BLaER1 (cell line): ENCODE measurements around the gene GMDS.

Source experiments
- H3K27ac ChIP-seq: shearing (Covaris generic); formaldehyde crosslinking; 2 replicates; pipeline ENCODE4 v1.8.1; 2022
- H3K27me3 ChIP-seq: shearing (Covaris generic); formaldehyde crosslinking; 2 replicates; pipeline ENCODE4 v1.8.1; 2022
- H3K36me3 ChIP-seq: shearing (Covaris generic); formaldehyde crosslinking; 2 replicates; pipeline ENCODE4 v1.8.1; 2022
- H3K4me1 ChIP-seq: shearing (Covaris generic); formaldehyde crosslinking; 2 replicates; pipeline ENCODE4 v1.8.1; 2022
- H3K4me2 ChIP-seq: shearing (Covaris generic); formaldehyde crosslinking; 2 replicates; pipeline ENCODE4 v1.8.1; 2022
- H3K4me3 ChIP-seq: shearing (Covaris generic); formaldehyde crosslinking; 2 replicates; pipeline ENCODE4 v1.8.1; 2022
- H3K9ac ChIP-seq: shearing (Covaris generic); formaldehyde crosslinking; 2 replicates; pipeline ENCODE4 v1.8.1; 2022
- H3K9me3 ChIP-seq: shearing (Covaris generic); formaldehyde crosslinking; 2 replicates; pipeline ENCODE4 v1.8.1; 2022
- H4K20me1 ChIP-seq: shearing (Covaris generic); formaldehyde crosslinking; 2 replicates; pipeline ENCODE4 v1.8.1; 2022
- Cebpa-rat ChIP-seq: shearing (Covaris generic); IDR thresholded peaks from 2 replicates; pipeline ENCODE4 v1.8.1; 2022

The GMDS gene

GRCh38 chr6:1709234-1709641, 536.2 kb downstream of the GMDS start:
- no peak overlapping the region for H3K27ac ChIP-seq
- TF ChIP-seq Cebpa-rat, result no peak

GRCh38 chr6:1708820-1709219, 536.6 kb downstream of the GMDS start:
- no peak overlapping the region for H3K9ac ChIP-seq
- no peaks in the 10 kb centered on the region for H4K20me1 ChIP-seq
- H3K9me3 ChIP-seq, result no peaks in the 10 kb centered on the region
- H3K4me2 ChIP-seq, result no peak overlapping the region
- TF ChIP-seq Cebpa-rat, result no peak
- H3K4me1 ChIP-seq, result no peaks in the 10 kb centered on the region
- no peaks in the 10 kb centered on the region for H3K36me3 ChIP-seq
- no peaks in the 10 kb centered on the region for H3K27me3 ChIP-seq
- H3K4me3 ChIP-seq, result no peak overlapping the region
- H3K27ac ChIP-seq, result no peak overlapping the region

More at GRCh38 chr6:1709234-1709641, 536.2 kb downstream of the GMDS start:
- H3K4me1 ChIP-seq, result no peaks in the 10 kb centered on the region
- H3K4me3 ChIP-seq, result no peak overlapping the region
- H4K20me1 ChIP-seq, result no peaks in the 10 kb centered on the region
- H3K9me3 ChIP-seq, result no peaks in the 10 kb centered on the region
- H3K36me3 ChIP-seq, result no peaks in the 10 kb centered on the region
- H3K4me2 ChIP-seq, result no peak overlapping the region
- H3K27me3 ChIP-seq, result no peaks in the 10 kb centered on the region
- no peak overlapping the region for H3K9ac ChIP-seq

DNA sequence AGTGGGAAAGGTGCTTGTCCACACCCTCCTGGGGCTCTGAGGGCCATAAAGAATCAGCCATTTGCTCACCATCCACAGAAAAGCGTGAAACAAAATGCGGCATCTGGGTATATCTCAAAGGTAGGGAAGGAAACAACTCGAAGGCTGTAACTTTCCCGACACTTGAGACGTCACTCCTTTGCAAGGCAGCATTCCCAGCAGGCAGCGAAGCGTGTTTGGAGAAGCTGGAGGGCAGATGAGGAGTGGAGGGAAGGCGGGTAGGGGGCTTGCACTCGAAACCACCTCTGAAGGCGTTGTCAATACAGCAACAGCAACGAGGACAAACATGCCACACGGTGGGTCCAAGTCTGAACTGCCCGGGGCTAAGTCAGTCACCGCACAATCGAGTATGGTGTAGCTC, 537.3 kb downstream of the GMDS start:
- Histone ChIP-seq H4K20me1 (no peaks in the 10 kb centered on the region), H3K9ac (no peak overlapping the region), H3K27ac (no peak overlapping the region), H3K36me3 (no peaks in the 10 kb centered on the region), H3K4me3 (no peak overlapping the region), H3K4me1 (no peaks in the 10 kb centered on the region), H3K4me2 (no peak overlapping the region), H3K9me3 (no peaks in the 10 kb centered on the region), H3K27me3 (no peaks in the 10 kb centered on the region)
- no peak for TF ChIP-seq Cebpa-rat

DNA sequence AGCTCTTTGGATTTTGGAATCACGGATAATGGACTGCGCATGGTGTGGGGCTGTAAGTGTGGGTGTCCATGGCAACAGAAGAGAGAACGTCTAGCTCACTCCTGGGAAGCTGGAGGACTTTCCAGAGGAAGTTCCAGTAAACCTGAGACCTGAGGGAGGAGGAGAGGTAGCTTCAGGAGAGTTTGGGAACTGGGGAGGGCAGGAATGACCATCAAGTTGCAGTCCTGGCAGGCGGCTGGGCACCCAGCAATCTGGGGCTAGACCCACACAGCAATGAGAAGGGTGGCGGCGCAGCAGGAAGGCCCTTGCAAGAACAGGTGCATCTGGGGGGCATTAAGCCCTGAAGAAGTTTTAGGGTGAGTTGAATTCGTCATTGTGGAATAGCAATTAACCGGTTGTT, 539.8 kb downstream of the GMDS start:
- Histone ChIP-seq H3K4me1 (no peaks in the 10 kb centered on the region), H3K4me2 (no peak overlapping the region), H4K20me1 (no peaks in the 10 kb centered on the region), H3K9ac (no peak overlapping the region), H3K27me3 (no peaks in the 10 kb centered on the region), H3K9me3 (no peaks in the 10 kb centered on the region), H3K27ac (no peak overlapping the region), H3K36me3 (no peaks in the 10 kb centered on the region), H3K4me3 (no peak overlapping the region)
- no peak for TF ChIP-seq Cebpa-rat

DNA sequence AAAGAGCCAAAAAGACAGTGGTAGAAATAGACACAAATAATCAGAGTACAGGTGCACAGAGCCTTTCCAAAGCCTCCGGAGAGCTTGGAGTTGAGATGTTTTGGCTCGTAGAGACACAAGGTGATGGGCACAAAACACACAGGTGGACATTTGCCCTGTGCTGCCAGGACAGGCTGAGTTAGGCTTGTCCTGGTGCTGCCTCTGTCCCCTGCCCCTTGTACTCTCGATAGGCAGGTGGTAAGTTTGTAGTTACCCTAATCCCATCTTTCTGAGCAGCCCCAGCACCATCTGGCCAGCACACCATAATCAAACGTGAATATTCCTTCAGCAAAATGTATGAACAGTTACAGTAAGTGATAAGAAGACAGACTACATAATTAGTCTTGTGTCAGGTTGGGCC, 540.2 kb downstream of the GMDS start:
- no peak for TF ChIP-seq Cebpa-rat
- Histone ChIP-seq H3K36me3 (no peaks in the 10 kb centered on the region), H3K27me3 (no peaks in the 10 kb centered on the region)

GRCh38 chr6:1704711-1705110, 540.7 kb downstream of the GMDS start:
- Histone ChIP-seq H3K4me3 (no peak overlapping the region), H4K20me1 (no peaks in the 10 kb centered on the region), H3K9me3 (no peaks in the 10 kb centered on the region), H3K36me3 (no peaks in the 10 kb centered on the region), H3K4me1 (no peaks in the 10 kb centered on the region), H3K27me3 (no peaks in the 10 kb centered on the region), H3K9ac (no peak overlapping the region), H3K27ac (no peak overlapping the region), H3K4me2 (no peak overlapping the region)
- TF ChIP-seq Cebpa-rat, result no peak

More for the DNA sequence above, 540.2 kb downstream of the GMDS start:
- Histone ChIP-seq H3K9me3 (no peaks in the 10 kb centered on the region), H4K20me1 (no peaks in the 10 kb centered on the region), H3K4me3 (no peak overlapping the region), H3K4me2 (no peak overlapping the region), H3K4me1 (no peaks in the 10 kb centered on the region), H3K9ac (no peak overlapping the region), H3K27ac (no peak overlapping the region)

DNA sequence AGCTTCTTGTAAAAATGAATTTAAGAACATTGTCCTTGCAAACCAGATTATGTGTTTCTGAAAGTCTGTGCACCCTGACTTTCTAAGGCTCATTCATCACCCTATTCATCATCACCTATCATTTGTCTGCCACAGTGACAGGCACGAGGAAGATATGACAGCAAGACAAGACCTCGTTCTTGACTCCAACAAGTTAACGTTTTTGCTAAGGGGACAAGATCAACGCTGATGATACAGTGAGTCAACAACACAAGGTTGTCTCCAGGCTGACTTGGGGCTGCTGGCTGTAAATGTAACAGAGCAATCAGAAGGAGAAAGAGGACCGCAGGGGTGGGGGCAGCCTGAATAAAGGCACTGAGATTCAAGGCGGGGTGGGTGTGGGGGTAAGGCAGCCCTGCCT, 541.5 kb downstream of the GMDS start:
- Histone ChIP-seq H3K4me3 (no peak overlapping the region), H3K27me3 (no peaks in the 10 kb centered on the region), H3K27ac (no peak overlapping the region), H4K20me1 (no peaks in the 10 kb centered on the region), H3K4me1 (peaks cover 5% of the 10 kb centered on the region), H3K4me2 (no peak overlapping the region), H3K36me3 (no peaks in the 10 kb centered on the region), H3K9me3 (no peaks in the 10 kb centered on the region), H3K9ac (no peak overlapping the region)
- no peak for TF ChIP-seq Cebpa-rat

DNA sequence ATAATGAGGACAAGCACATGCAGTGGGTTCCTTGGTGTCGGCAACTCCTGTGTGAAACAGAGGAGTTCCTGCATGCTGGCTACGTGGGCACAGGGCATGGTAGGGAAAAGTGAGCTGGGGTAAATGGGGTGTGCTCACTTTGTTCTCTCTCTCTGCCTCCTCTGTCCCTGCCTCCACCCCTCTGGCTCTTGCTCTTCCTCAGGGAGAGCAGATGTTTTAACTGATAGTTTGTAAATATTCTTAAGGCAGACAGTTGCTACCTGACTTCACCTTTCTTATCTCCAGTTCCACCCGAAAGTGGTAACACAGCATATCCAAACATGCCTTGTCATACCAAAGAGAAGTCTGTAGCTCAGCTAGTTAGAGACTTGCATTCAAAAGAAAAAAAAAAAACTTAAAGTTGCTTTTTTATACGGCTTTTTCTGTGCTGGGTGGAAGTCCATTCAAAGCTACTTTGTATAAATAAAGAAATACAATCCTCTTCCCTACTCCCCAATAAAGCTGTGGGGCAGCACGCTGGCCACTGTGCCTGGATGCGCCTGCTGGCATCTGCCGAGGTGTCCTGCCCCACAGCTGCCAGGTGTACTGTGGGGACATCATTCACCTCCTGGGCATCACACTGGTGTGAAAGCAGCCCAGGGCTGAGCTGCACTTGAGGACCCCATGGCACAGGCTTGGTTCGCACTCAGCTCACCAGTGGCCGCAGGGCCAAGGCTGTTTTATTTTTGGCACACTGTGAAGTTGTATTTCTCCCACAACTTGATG, 542.1 kb downstream of the GMDS start:
- Histone ChIP-seq H3K27ac (no peak overlapping the region), H3K9me3 (no peaks in the 10 kb centered on the region), H3K36me3 (no peaks in the 10 kb centered on the region), H3K4me2 (no peak overlapping the region), H4K20me1 (no peaks in the 10 kb centered on the region), H3K4me1 (peaks cover 12% of the 10 kb centered on the region), H3K27me3 (no peaks in the 10 kb centered on the region), H3K4me3 (no peak overlapping the region), H3K9ac (no peak overlapping the region)
- TF ChIP-seq Cebpa-rat, result no peak

DNA sequence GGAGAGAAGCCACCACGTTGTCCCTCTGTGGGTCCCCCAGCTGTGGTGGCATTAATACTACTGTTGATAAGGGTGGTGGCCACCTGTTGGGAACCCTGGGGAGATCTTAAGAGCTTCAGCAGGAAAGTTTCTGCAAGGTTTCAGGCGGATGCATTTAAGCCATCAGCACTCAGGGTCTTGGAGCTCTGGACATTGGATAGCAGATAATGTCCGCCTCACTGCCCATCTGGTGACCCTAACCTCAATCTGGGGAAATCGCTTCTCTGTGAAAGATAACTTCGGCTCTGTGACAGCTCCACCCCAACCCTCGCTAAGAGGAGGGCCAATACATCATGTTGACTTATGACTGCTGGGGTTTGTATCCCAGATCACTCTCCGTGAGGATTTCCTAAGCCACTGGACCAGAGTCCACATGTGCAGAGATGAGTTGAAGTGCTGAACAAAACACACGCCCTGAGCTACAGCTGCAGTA, 542.8 kb downstream of the GMDS start:
- no peak overlapping the region for H3K9ac ChIP-seq

DNA sequence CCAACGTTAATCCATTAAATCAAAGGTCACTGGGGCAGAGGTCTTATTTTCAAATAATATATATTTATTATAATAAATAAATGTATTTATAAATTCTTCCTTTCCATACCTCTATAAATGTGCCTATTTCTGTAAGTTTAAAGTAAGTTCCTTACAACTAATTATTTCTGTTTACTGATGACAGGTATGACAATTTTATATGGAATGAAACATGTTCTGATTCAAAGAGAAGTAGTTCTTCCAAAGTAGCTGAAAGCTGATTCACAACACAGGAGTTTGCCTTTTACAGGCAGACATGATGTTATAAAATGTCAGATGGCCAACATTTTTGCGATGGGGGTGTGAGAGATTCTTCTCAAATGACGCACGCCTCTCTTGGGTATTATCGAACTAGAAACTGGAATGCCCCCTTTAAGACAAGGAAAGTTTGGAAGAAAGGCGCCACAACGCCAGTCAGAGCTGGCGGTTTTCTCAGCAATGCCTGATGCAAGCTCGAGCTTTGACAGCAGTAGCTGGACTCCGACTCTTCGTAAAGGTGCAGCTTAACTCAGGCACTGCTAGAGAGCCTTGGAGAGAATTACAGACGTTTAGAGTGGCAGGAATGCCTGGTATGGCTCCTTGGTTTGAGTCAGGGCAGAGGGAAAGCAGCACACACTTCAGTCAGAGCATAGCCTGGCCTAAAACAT, 543.6 kb downstream of the GMDS start:
- no peak overlapping the region for H3K4me3 ChIP-seq

More for the DNA sequence above, 542.8 kb downstream of the GMDS start:
- Histone ChIP-seq H3K4me2 (no peak overlapping the region), H3K4me1 (peaks cover 12% of the 10 kb centered on the region), H3K36me3 (0 out of 2 replicates have a peak, but pooled peaks cover 2% of the 10 kb centered on the region), H3K27me3 (no peaks in the 10 kb centered on the region), H4K20me1 (no peaks in the 10 kb centered on the region), H3K4me3 (no peak overlapping the region), H3K27ac (no peak overlapping the region), H3K9me3 (no peaks in the 10 kb centered on the region)
- no peak for TF ChIP-seq Cebpa-rat

More for the DNA sequence above, 543.6 kb downstream of the GMDS start:
- TF ChIP-seq Cebpa-rat, result no peak
- no peak overlapping the region for H3K4me2 ChIP-seq
- peaks cover 12% of the 10 kb centered on the region for H3K4me1 ChIP-seq
- no peaks in the 10 kb centered on the region for H3K27me3 ChIP-seq
- no peaks in the 10 kb centered on the region for H3K9me3 ChIP-seq
- no peak overlapping the region for H3K27ac ChIP-seq
- H4K20me1 ChIP-seq, result no peaks in the 10 kb centered on the region
- 0 out of 2 replicates have a peak, but pooled peaks cover 5% of the 10 kb centered on the region for H3K36me3 ChIP-seq
- H3K9ac ChIP-seq, result no peak overlapping the region
